Naive thymus-derived CD4-positive, alpha-beta T cell (primary cell): ENCODE measurements around the gene FAM110A. TPM values are rescaled to one million over a fixed set of nuclear protein-coding genes. Genes with fewer than 3 reads are reported as not detected.
A peak's percentile ranks its signal among the peaks of the same experiment; 100 is the strongest.
"Not testable (repeated sequence)": the region's sequence is repeated elsewhere in the genome, so short reads cannot be mapped to it uniquely, and the experiment has no call there.

ENCODE experiments used
- ATAC-seq: fragments of 150-1000 bp; cut with Tn5 transposase; 2 replicates; pipeline ENCODE4 v1.10.0; 2021; ENCODE audit warnings: mild to moderate bottlenecking, moderate library complexity
- CTCF ChIA-PET: fragments of 350-600 bp; sonication (Branson Sonifier 250); formaldehyde crosslinking; loops from one replicate; lab custom pipeline; 2021; ENCODE audit warnings: antibody characterized with exemption; lab: Charles Lee
- POLR2A ChIA-PET: fragments of 350-600 bp; sonication (Branson Sonifier 250); formaldehyde crosslinking; loops from one replicate; lab custom pipeline; 2021; ENCODE audit warnings: antibody characterized with exemption, inconsistent platforms; lab: Charles Lee
- DNase-seq, 9 donors: peaks; one replicate each; pipeline versions ENCODE4 v3.0.0 to v3.0.0-alpha.2; 2020 to 2022; ENCODE audit warnings: mixed read lengths in 1 of 9
- H3K27ac ChIP-seq: one replicate; pipeline ENCODE4 v1.7.0; 2013; ENCODE audit warnings: mild to moderate bottlenecking, low read depth, low read length, moderate library complexity
- H3K27me3 ChIP-seq, 2 donors: one replicate each; pipeline ENCODE4 v1.7.0; 2013; ENCODE audit warnings: low read length in 2 of 2, mild to moderate bottlenecking in 2 of 2, moderate library complexity in 2 of 2; ENCODE audit not compliant: control insufficient read depth in 2 of 2, insufficient read depth in 2 of 2
- H3K36me3 ChIP-seq, 3 experiments: 1 replicate in 2 of 3; 2 replicates in 1 of 3; pipeline ENCODE4 v1.7.0; 2013; ENCODE audit warnings: low read length in 3 of 3, mild to moderate bottlenecking in 3 of 3, moderate library complexity in 1 of 3; ENCODE audit not compliant: insufficient read depth in 3 of 3, control insufficient read depth in 2 of 3
- H3K4me1 ChIP-seq, 2 donors: one replicate each; pipeline ENCODE4 v1.7.0; 2013; ENCODE audit warnings: low read length in 2 of 2, mild to moderate bottlenecking in 2 of 2, moderate library complexity in 1 of 2; ENCODE audit not compliant: control insufficient read depth in 2 of 2, insufficient read depth in 2 of 2
- H3K4me3 ChIP-seq: 2 replicates; pipeline ENCODE4 v1.7.0; 2013; ENCODE audit warnings: mild to moderate bottlenecking, low read length
- H3K9me3 ChIP-seq, 3 experiments: 1 replicate in 2 of 3; 2 replicates in 1 of 3; pipeline ENCODE4 v1.7.0; 2013; ENCODE audit warnings: low read length in 3 of 3; ENCODE audit not compliant: control insufficient read depth in 2 of 3
- H3K27ac Mint-ChIP-seq, 9 donors: one replicate each; pipeline ENCODE4 v1.8.0; 2020 to 2022; ENCODE audit warnings: mixed read lengths in 9 of 9, mild to moderate bottlenecking in 8 of 9, moderate library complexity in 5 of 9, inconsistent platforms in 2 of 9
- H3K27me3 Mint-ChIP-seq, 5 donors: one replicate each; pipeline ENCODE4 v1.8.0; 2021 to 2022; ENCODE audit warnings: mixed read lengths in 5 of 5, mild to moderate bottlenecking in 1 of 5
- H3K36me3 Mint-ChIP-seq, 5 donors: one replicate each; pipeline ENCODE4 v1.8.0; 2020 to 2022; ENCODE audit warnings: mixed read lengths in 5 of 5, mild to moderate bottlenecking in 3 of 5, inconsistent platforms in 1 of 5
- H3K4me1 Mint-ChIP-seq, 7 donors: one replicate each; pipeline ENCODE4 v1.8.0; 2020 to 2022; ENCODE audit warnings: mixed read lengths in 7 of 7, mild to moderate bottlenecking in 3 of 7, inconsistent platforms in 1 of 7
- H3K4me3 Mint-ChIP-seq, 10 donors: one replicate each; pipeline ENCODE4 v1.8.0; 2020 to 2022; ENCODE audit warnings: mild to moderate bottlenecking in 10 of 10, mixed read lengths in 10 of 10, moderate library complexity in 6 of 10, inconsistent platforms in 2 of 10
- H3K9me3 Mint-ChIP-seq, 11 donors: one replicate each; pipeline ENCODE4 v1.8.0; 2020 to 2022; ENCODE audit warnings: mixed read lengths in 11 of 11, mild to moderate bottlenecking in 4 of 11, inconsistent platforms in 1 of 11, moderate library complexity in 1 of 11
- intact Hi-C, 2 donors: fragments of 100-400 bp; cut with micrococcal nuclease; formaldehyde crosslinking; loops; one replicate each; pipeline ENCODE4 v1.15.1; 2023
- polyA plus RNA-seq, 2 donors: library from polyadenylated mRNA; unstranded; fragments of 300-500 nt; fragmentation: Illumina TruSeq; gene quantifications; one replicate each; pipeline ENCODE4 v1.2.3, GENCODE V29; 2021
- total RNA-seq, 6 experiments: library from RNA in 5 of 6; stranded (reverse) in 5 of 6; gene quantifications; 1 replicate in 5 of 6; 2 replicates in 1 of 6; pipeline ENCODE4 v1.2.3 and lab custom pipeline; 2021 to 2026

Gene FAM110A
- total and polyA plus RNA-seq, 7 experiments from 2014 or later, result 6.6 to 47.4 (median 23.4) TPM

DNA sequence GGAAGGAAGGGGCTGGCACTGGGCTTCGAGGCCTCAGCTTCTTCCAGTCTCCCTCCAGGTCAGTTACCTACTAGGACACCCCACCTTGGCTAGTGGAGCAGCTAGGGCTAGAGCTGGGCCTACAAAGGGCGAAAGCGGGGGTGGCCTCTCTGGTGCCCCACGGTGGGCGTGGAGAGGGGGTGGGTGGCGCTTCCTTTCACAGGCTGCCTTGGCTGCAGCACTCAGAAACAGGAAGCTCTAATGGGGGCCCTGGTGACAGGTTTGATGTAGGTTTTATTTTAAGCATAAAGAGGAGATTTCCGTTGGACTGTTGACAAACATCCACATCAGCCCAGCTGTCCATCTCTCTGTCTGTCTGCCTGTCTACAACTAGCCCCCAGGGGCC lies 13.4 kb downstream of the FAM110A start:
- no peaks in the 10 kb centered on the region for H3K9me3 ChIP-seq
- Mint-ChIP-seq H3K27ac (peak overlapping the region; percentile 86 to 99 (median 94)), H3K9me3 (peaks cover 0 to 8% (median 2%) of the 10 kb centered on the region in 11 donors), H3K36me3 (peaks cover 0 to 31% (median 12%) of the 10 kb centered on the region in 5 donors), H3K4me1 (peaks cover 47 to 70% (median 63%) of the 10 kb centered on the region in 7 donors), H3K4me3 (peak overlapping the region; percentile 88 to 97 (median 94)), H3K27me3 (no peaks in the 10 kb centered on the region)
- H3K4me3 ChIP-seq, result peak overlapping the region; percentile 75
- DNase-seq, result peak in 8 of 9 donors; percentile 48 to 63 (median 56)
- peak; percentile 52 for ATAC-seq
- peaks cover 0 to 5% (median 0%) of the 10 kb centered on the region in 3 experiments for H3K36me3 ChIP-seq
- intact Hi-C loops, result loop anchor here (2.0 to 10.0 kb wide), 5 partner anchors 14 to 838 kb away; partner anchors contain the start of genes CSNK2A1 (in 1 of the 2), RAD21L1 (in 1 of the 2) and SRXN1 (in 1 of the 2)
- peaks cover 36 to 49% of the 10 kb centered on the region in 2 donors for H3K4me1 ChIP-seq
- POLR2A ChIA-PET, result interaction anchor here (0.6 to 2.9 kb wide), 5 partner anchors 9 to 44 kb away, joined by 4 to 28 read pairs (median 5); partner anchors contain the start of gene FAM110A
- CTCF ChIA-PET, result interaction anchor here (0.6 to 1.4 kb wide), 5 partner anchors 12 to 109 kb away, joined by 4 to 9 read pairs (median 6); partner anchors contain the start of gene FAM110A
- H3K27ac ChIP-seq, result peak overlapping the region; percentile 70
- H3K27me3 ChIP-seq, result no peaks in the 10 kb centered on the region

DNA sequence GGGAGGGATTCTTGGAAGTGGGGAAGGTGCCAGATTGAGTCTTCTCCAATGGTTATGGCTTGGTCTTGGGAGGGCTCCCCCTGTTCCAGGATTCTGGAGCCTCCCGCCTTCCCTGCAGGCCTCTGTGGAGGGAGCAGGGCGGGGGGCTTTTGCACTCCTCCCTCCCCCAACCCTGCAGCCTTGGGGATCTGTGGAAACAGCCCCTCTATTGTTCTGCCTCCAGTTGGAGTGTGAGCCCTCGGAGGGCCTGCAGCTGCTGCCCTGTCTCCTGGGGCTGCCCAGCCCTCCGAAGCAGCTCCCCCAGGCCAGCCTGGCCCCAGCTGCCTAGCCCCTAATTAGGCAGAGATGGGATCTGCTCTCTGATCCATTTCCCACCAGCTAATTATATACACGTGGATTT lies 14.7 kb downstream of the FAM110A start:
- ChIA-PET POLR2A (interaction anchor here (1.7 to 2.6 kb wide), 2 partner anchors 8 to 15 kb away, joined by 4 to 13 read pairs; partner anchors contain the start of gene FAM110A), CTCF (interaction anchor here (1.6 kb wide), 1 partner anchor 24 kb away, joined by 3 read pairs; no protein-coding TSS in a partner anchor)
- Histone ChIP-seq H3K27me3 (no peaks in the 10 kb centered on the region), H3K4me1 (peaks cover 34 to 42% of the 10 kb centered on the region in 2 donors), H3K27ac (peak overlapping the region; percentile 70), H3K4me3 (no peak overlapping the region), H3K36me3 (peaks cover 0 to 5% (median 0%) of the 10 kb centered on the region in 3 experiments), H3K9me3 (no peaks in the 10 kb centered on the region)
- DNase-seq, result no peak
- peak overlapping the region in 5 of 9 donors; percentile 86 to 97 (median 92) for H3K27ac Mint-ChIP-seq
- H3K36me3 Mint-ChIP-seq, result peaks cover 0 to 40% (median 15%) of the 10 kb centered on the region in 5 donors
- H3K4me3 Mint-ChIP-seq, result peak overlapping the region in 5 of 10 donors; percentile 1 to 97 (median 89)
- peaks cover 0 to 9% (median 2%) of the 10 kb centered on the region in 11 donors for H3K9me3 Mint-ChIP-seq
- no peaks in the 10 kb centered on the region for H3K27me3 Mint-ChIP-seq
- intact Hi-C loops, result loop anchor here (5.0 to 10.0 kb wide), 4 partner anchors 196 to 837 kb away; partner anchors contain the start of genes CSNK2A1 (in 1 of the 2), RAD21L1 (in 1 of the 2) and SRXN1 (in 1 of the 2)
- no peak for ATAC-seq
- peaks cover 46 to 72% (median 68%) of the 10 kb centered on the region in 7 donors for H3K4me1 Mint-ChIP-seq

DNA sequence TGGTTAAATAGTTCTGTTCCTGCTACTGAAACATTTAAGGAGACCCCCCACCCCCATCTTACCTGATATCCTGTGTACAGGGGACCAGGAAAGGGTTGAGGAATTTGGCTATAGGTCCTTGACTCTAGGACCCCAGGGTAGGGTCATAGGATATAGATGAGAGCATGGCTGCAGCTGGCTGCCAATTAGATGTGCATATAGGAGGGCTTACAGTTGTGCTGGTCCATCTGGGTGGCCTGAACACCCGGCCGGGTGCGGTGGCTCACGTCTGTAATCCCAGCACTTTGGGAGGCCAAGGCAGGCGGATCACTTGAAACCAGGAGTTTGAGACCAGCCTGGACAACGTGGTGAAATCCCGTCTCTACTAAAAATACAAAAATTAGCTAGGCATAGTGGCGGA lies 15.2 kb downstream of the FAM110A start:
- Mint-ChIP-seq H3K4me3 (peak overlapping the region in 5 of 10 donors; percentile 1 to 97 (median 42)), H3K36me3 (peaks cover 0 to 43% (median 18%) of the 10 kb centered on the region in 5 donors), H3K9me3 (peaks cover 0 to 10% (median 2%) of the 10 kb centered on the region in 11 donors), H3K4me1 (peaks cover 47 to 74% (median 70%) of the 10 kb centered on the region in 7 donors), H3K27ac (peak overlapping the region in 6 of 9 donors; percentile 2 to 94 (median 40))
- not testable (repeated sequence) for H3K9me3 ChIP-seq, H3K27me3 Mint-ChIP-seq, H3K27me3 ChIP-seq, H3K4me3 ChIP-seq, H3K36me3 ChIP-seq, H3K27ac ChIP-seq, ATAC-seq, DNase-seq
- CTCF ChIA-PET, result interaction anchor here (1.6 kb wide), 1 partner anchor 24 kb away, joined by 3 read pairs; no protein-coding TSS in a partner anchor
- H3K4me1 ChIP-seq, result peaks cover 33 to 40% of the 10 kb centered on the region in 2 donors
- intact Hi-C loops, result loop anchor here (5.0 to 10.0 kb wide), 4 partner anchors 196 to 836 kb away; partner anchors contain the start of genes CSNK2A1 (in 1 of the 2), RAD21L1 (in 1 of the 2) and SRXN1 (in 1 of the 2)
- POLR2A ChIA-PET, result interaction anchor here (0.7 to 1.7 kb wide), 2 partner anchors 15 to 74 kb away, joined by 3 to 4 read pairs; partner anchors contain the start of gene FAM110A

DNA sequence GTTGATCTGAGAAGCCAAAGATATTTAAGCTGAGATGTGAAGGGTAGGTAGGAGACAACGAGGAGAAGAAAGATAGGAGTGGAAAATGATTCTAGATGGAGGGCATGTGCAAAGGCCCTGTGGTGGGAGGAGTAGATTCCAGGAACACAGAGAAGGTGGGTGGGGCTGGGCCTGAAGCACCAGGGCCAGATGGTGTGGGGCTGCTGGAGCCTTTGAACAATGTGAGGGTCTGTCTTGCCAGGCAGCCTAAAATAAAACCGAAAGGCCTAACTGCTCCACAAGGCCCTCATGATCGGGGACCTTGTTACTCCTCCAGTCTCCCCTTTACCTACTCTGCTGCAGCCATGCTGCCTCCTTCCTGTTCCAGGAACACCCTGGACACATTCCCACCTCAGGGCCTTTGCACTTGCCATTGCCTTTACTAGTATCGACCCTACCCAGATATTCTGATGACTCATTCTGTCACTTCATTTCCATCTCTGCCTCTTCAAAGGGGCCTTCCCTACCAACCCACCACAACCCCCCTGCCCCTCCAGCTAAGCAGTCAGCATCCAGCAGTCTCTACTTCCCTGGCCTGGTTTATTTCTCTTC lies 20.0 kb downstream of the FAM110A start:
- peaks cover 41 to 79% (median 76%) of the 10 kb centered on the region in 7 donors for H3K4me1 Mint-ChIP-seq
- DNase-seq, result no peak
- Histone ChIP-seq H3K4me1 (peaks cover 14 to 28% of the 10 kb centered on the region in 2 donors), H3K4me3 (no peak overlapping the region), H3K36me3 (no peaks in the 10 kb centered on the region), H3K9me3 (no peaks in the 10 kb centered on the region), H3K27me3 (no peaks in the 10 kb centered on the region), H3K27ac (no peak overlapping the region)
- H3K27me3 Mint-ChIP-seq, result no peaks in the 10 kb centered on the region
- peaks cover 0 to 10% (median 2%) of the 10 kb centered on the region in 11 donors for H3K9me3 Mint-ChIP-seq
- POLR2A ChIA-PET, result interaction anchor here (0.7 to 1.0 kb wide), 3 partner anchors 9 to 15 kb away, joined by 3 to 4 read pairs (median 4); no protein-coding TSS in a partner anchor
- ATAC-seq, result no peak
- intact Hi-C loops, result no loop called here
- peak overlapping the region in 1 of 10 donors; percentile 14 for H3K4me3 Mint-ChIP-seq
- peaks cover 0 to 41% (median 18%) of the 10 kb centered on the region in 5 donors for H3K36me3 Mint-ChIP-seq
- H3K27ac Mint-ChIP-seq, result peak overlapping the region; percentile 39 to 90 (median 79)
- CTCF ChIA-PET, result interaction anchor here (0.6 kb wide), 1 partner anchor 11 kb away, joined by 3 read pairs; no protein-coding TSS in a partner anchor

DNA sequence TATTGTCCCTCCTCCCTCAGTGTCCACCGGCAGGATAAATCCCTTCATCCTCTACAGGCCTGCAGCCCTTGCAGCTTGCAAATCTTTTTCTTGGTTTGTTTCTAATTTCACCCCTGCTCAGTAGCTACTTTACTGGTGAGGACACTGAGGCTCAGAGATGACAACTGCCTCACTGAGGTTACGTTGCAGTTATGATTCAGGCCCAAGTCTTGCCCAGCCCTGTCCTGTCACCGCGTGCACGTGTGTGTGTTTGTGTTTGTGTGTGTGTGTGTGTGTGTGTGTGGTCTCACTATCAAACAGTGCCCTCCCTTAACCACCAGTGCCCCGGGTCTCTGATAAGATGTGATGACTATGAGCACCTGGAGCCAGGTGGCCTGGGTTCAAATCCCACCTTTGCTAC lies 21.1 kb downstream of the FAM110A start:
- H3K9me3 Mint-ChIP-seq, result peaks cover 0 to 10% (median 2%) of the 10 kb centered on the region in 11 donors
- no peaks in the 10 kb centered on the region for H3K36me3 ChIP-seq
- ATAC-seq (no peak), DNase-seq (no peak)
- intact Hi-C loops, result no loop called here
- CTCF ChIA-PET, result no interaction called here
- H3K27me3 ChIP-seq, result no peaks in the 10 kb centered on the region
- H3K9me3 ChIP-seq, result no peaks in the 10 kb centered on the region
- no peak overlapping the region for H3K4me3 ChIP-seq
- POLR2A ChIA-PET, result interaction anchor here (0.7 to 2.6 kb wide), 3 partner anchors 10 to 22 kb away, joined by 4 to 11 read pairs (median 4); partner anchors contain the start of gene FAM110A
- H3K27ac Mint-ChIP-seq, result peak overlapping the region in 8 of 9 donors; percentile 64 to 91 (median 82)
- peak overlapping the region in 2 of 10 donors; percentile 5 to 63 for H3K4me3 Mint-ChIP-seq
- peaks cover 42 to 83% (median 79%) of the 10 kb centered on the region in 7 donors for H3K4me1 Mint-ChIP-seq
- H3K4me1 ChIP-seq, result peaks cover 14 to 33% of the 10 kb centered on the region in 2 donors
- peaks cover 0 to 44% (median 18%) of the 10 kb centered on the region in 5 donors for H3K36me3 Mint-ChIP-seq
- no peaks in the 10 kb centered on the region for H3K27me3 Mint-ChIP-seq
- peak overlapping the region; percentile 1 for H3K27ac ChIP-seq
